GM10248 (cell line): ENCODE data around the gene SLC26A5.
"Not testable (repeated sequence)": the region's sequence is repeated elsewhere in the genome, so short reads cannot be mapped to it uniquely, and the experiment has no call there.

ENCODE experiments used
- CTCF ChIA-PET: fragments of 300-600 bp; sonication (Branson Sonifier 250); formaldehyde crosslinking; extraction: SDS; loops from one replicate; lab custom pipeline; 2021; ENCODE audit warnings: antibody characterized with exemption; lab: Yijun Ruan, JAX
- POLR2A ChIA-PET: fragments of 350-650 bp; sonication (Branson Sonifier 250); formaldehyde crosslinking; extraction: SDS; loops from one replicate; lab custom pipeline; 2020; ENCODE audit warnings: antibody characterized with exemption; lab: Yijun Ruan, JAX
- DNase-seq: peaks from one replicate; pipeline ENCODE4 v3.0.0; 2012; ENCODE audit errors: extremely low spot score
- TF ChIP-seq, protein P1 (sequence below): IDR thresholded peaks from 2 replicates; pipeline ENCODE4 v1.5.1; 2012; ENCODE audit warnings: mild to moderate bottlenecking, low read depth; ENCODE audit errors: extremely low read depth, missing control alignments, control extremely low read depth

SLC26A5 gene, protein sequence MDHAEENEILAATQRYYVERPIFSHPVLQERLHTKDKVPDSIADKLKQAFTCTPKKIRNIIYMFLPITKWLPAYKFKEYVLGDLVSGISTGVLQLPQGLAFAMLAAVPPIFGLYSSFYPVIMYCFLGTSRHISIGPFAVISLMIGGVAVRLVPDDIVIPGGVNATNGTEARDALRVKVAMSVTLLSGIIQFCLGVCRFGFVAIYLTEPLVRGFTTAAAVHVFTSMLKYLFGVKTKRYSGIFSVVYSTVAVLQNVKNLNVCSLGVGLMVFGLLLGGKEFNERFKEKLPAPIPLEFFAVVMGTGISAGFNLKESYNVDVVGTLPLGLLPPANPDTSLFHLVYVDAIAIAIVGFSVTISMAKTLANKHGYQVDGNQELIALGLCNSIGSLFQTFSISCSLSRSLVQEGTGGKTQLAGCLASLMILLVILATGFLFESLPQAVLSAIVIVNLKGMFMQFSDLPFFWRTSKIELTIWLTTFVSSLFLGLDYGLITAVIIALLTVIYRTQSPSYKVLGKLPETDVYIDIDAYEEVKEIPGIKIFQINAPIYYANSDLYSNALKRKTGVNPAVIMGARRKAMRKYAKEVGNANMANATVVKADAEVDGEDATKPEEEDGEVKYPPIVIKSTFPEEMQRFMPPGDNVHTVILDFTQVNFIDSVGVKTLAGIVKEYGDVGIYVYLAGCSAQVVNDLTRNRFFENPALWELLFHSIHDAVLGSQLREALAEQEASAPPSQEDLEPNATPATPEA

GRCh38 chr7:103446049-103446520 lies at the start of gene SLC26A5:
Gene SLC26A5, minus strand, starts transcription at chr7:103446207. Its CDS starts 24,693 bp downstream, at chr7:103421514.
- TF ChIP-seq, protein P1, sequence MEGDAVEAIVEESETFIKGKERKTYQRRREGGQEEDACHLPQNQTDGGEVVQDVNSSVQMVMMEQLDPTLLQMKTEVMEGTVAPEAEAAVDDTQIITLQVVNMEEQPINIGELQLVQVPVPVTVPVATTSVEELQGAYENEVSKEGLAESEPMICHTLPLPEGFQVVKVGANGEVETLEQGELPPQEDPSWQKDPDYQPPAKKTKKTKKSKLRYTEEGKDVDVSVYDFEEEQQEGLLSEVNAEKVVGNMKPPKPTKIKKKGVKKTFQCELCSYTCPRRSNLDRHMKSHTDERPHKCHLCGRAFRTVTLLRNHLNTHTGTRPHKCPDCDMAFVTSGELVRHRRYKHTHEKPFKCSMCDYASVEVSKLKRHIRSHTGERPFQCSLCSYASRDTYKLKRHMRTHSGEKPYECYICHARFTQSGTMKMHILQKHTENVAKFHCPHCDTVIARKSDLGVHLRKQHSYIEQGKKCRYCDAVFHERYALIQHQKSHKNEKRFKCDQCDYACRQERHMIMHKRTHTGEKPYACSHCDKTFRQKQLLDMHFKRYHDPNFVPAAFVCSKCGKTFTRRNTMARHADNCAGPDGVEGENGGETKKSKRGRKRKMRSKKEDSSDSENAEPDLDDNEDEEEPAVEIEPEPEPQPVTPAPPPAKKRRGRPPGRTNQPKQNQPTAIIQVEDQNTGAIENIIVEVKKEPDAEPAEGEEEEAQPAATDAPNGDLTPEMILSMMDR = no peak
- ChIA-PET CTCF (interaction anchor here (1.2 to 1.4 kb wide), 3 partner anchors 11 to 1473 kb away, joined by 3 to 8 read pairs (median 4); no protein-coding TSS in a partner anchor), POLR2A (no interaction called here)
- DNase-seq = peak; percentile 29

- TF ChIP-seq, protein P1 = no peak
- ChIA-PET CTCF (no interaction called here), POLR2A (no interaction called here)
- no peak for DNase-seq
These were observed 41.4 kb upstream of the SLC26A5 start for GRCh38 chr7:103487419-103487818.

DNA sequence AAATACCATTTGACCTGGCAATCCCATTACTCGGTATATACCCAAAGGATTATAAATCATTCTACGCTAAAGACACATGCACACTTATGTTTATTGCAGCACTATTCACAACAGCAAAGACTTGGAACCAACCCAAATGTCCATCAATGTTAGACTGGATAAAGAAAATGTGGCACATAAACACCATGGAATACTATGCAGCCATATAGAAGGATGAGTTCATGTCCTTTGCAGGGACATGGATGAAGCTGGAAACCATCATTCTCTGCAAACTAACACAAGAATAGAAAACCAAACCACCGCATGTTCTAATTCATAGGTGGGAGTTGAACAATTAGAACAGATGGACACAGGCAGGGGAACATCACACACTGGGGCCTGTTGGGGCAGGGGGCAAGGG lies 40.9 kb upstream of the SLC26A5 start:
- POLR2A ChIA-PET, CTCF ChIA-PET: not testable (repeated sequence)

DNA sequence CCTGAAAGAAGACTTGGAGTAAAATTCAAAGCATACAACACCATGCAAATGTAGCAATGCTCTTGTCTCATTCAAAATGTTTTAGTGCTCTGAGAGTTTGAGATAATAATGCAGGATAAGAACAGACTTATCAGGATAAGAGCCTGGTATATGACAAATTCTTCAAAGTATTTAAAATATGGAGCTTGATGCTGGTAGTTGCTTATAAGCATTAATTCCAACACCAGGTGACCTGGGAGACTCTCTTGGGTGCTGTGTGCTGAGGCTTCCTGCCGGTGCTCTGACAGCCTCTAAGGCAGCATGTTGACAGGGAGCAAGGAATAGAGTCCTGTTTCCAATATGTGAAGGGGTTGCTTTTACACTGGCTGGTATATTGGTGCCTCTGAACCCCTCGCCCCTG lies 34.8 kb upstream of the SLC26A5 start:
- DNase-seq = no peak
- POLR2A ChIA-PET = no interaction called here
- CTCF ChIA-PET = interaction anchor here (1.5 kb wide), 1 partner anchor 8 kb away, joined by 3 read pairs; no protein-coding TSS in a partner anchor
- TF ChIP-seq, protein P1 = no peak

More for the DNA sequence above, 40.9 kb upstream of the SLC26A5 start:
- not testable (repeated sequence) for DNase-seq

GRCh38 chr7:103474956-103475355 lies 28.9 kb upstream of the SLC26A5 start:
- no peak for DNase-seq
- POLR2A ChIA-PET = no interaction called here
- CTCF ChIA-PET = no interaction called here
- TF ChIP-seq, protein P1 = no peak

- DNase-seq = no peak
- ChIA-PET CTCF (no interaction called here), POLR2A (no interaction called here)
- TF ChIP-seq, protein P1 = no peak
These were observed 23.3 kb upstream of the SLC26A5 start for GRCh38 chr7:103469095-103469948.
